Loucy (cell line): ENCODE measurements around the gene ZNF276.
"Not testable (repeated sequence)": the region's sequence is repeated elsewhere in the genome, so short reads cannot be mapped to it uniquely, and the experiment has no call there.

Source experiments
- H2AFZ ChIP-seq: fragments of 200-600 bp; sonication (generic); 2 replicates; pipeline ENCODE4 v1.6.0; 2016; ENCODE audit warnings: antibody characterized with exemption, mild to moderate bottlenecking, low read length, moderate library complexity
- H3F3A ChIP-seq: fragments of 200-600 bp; 2 replicates; pipeline ENCODE4 v1.6.0; 2016; ENCODE audit warnings: antibody characterized with exemption, low read depth, mild to moderate bottlenecking
- H3K27me3 ChIP-seq: fragments of 200-600 bp; sonication (generic); 2 replicates; pipeline ENCODE4 v1.6.1; 2014; ENCODE audit warnings: low read length, mild to moderate bottlenecking; ENCODE audit not compliant: insufficient read depth, poor library complexity, severe bottlenecking
- H3K36me3 ChIP-seq: fragments of 200-600 bp; sonication (generic); 2 replicates; pipeline ENCODE4 v1.6.1; 2016; ENCODE audit warnings: low read length; ENCODE audit not compliant: insufficient read depth
- H3K4me1 ChIP-seq: fragments of 200-600 bp; sonication (generic); 2 replicates; pipeline ENCODE4 v1.5.1; 2014; ENCODE audit warnings: low read length, mild to moderate bottlenecking; ENCODE audit not compliant: insufficient read depth, poor library complexity, severe bottlenecking
- H3K4me2 ChIP-seq: fragments of 200-600 bp; sonication (generic); 2 replicates; pipeline ENCODE4 v1.6.0; 2014; ENCODE audit warnings: antibody characterized with exemption, low read length, low read depth, mild to moderate bottlenecking; ENCODE audit not compliant: poor library complexity, severe bottlenecking
- H3K4me3 ChIP-seq: fragments of 200-600 bp; sonication (generic); 2 replicates; pipeline ENCODE4 v1.5.1; 2014; ENCODE audit warnings: low read length, mild to moderate bottlenecking, mixed read lengths; ENCODE audit not compliant: poor library complexity, severe bottlenecking
- H3K79me2 ChIP-seq: fragments of 200-600 bp; sonication (generic); 2 replicates; pipeline ENCODE4 v1.6.1; 2014; ENCODE audit warnings: low read length; ENCODE audit not compliant: insufficient read depth
- H3K9ac ChIP-seq: fragments of 200-600 bp; sonication (generic); 2 replicates; pipeline ENCODE4 v1.6.0; 2014; ENCODE audit warnings: mild to moderate bottlenecking, low read depth, low read length, moderate library complexity; ENCODE audit not compliant: poor library complexity, severe bottlenecking
- H3K9me2 ChIP-seq: fragments of 200-600 bp; sonication (generic); replicated peaks from 2 replicates; pipeline ENCODE4 v1.6.1; 2016; ENCODE audit warnings: low read depth, low read length, mixed read lengths
- H3K9me3 ChIP-seq: fragments of 200-600 bp; sonication (generic); 2 replicates; pipeline ENCODE4 v1.6.1; 2014; ENCODE audit warnings: mild to moderate bottlenecking, antibody characterized with exemption, low read length, low read depth; ENCODE audit not compliant: insufficient read depth
- H4K20me1 ChIP-seq: fragments of 200-600 bp; sonication (generic); 2 replicates; pipeline ENCODE4 v1.6.0; 2014; ENCODE audit warnings: antibody characterized with exemption, low read length, mild to moderate bottlenecking; ENCODE audit not compliant: insufficient read depth, poor library complexity, severe bottlenecking
- CTCF ChIP-seq: fragments of 200-600 bp; sonication (generic); conservative IDR thresholded peaks from 2 replicates; pipeline ENCODE4 v1.5.1; 2014; ENCODE audit warnings: mild to moderate bottlenecking, antibody characterized with exemption, low read length
- EZH2phosphoT487 ChIP-seq: fragments of 200-600 bp; IDR thresholded peaks from 2 replicates; pipeline ENCODE4 v1.6.1; 2018; ENCODE audit warnings: antibody characterized with exemption, mild to moderate bottlenecking, moderate library complexity, borderline replicate concordance

Gene ZNF276

GRCh38 chr16:89697161-89697615, 24.1 kb upstream of the ZNF276 start:
- Histone ChIP-seq H3F3A (no peaks in the 10 kb centered on the region), H3K4me1 (peaks cover 15% of the 10 kb centered on the region), H3K36me3 (no peaks in the 10 kb centered on the region), H3K9ac (no peak overlapping the region), H2AFZ (no peak overlapping the region), H4K20me1 (no peaks in the 10 kb centered on the region), H3K79me2 (no peaks in the 10 kb centered on the region), H3K9me3 (no peaks in the 10 kb centered on the region), H3K4me3 (no peak overlapping the region), H3K27me3 (no peaks in the 10 kb centered on the region), H3K9me2 (no peaks in the 10 kb centered on the region), H3K4me2 (peak overlapping the region; percentile 40)
- TF ChIP-seq EZH2phosphoT487 (no peak), CTCF (no peak)

- Histone ChIP-seq H3K79me2 (no peaks in the 10 kb centered on the region), H3K9me3 (no peaks in the 10 kb centered on the region), H3K36me3 (no peaks in the 10 kb centered on the region), H3F3A (no peaks in the 10 kb centered on the region), H3K4me2 (no peak overlapping the region), H3K4me1 (peaks cover 16% of the 10 kb centered on the region), H2AFZ (no peak overlapping the region), H3K27me3 (no peaks in the 10 kb centered on the region), H3K4me3 (no peak overlapping the region), H4K20me1 (no peaks in the 10 kb centered on the region), H3K9me2 (no peaks in the 10 kb centered on the region), H3K9ac (no peak overlapping the region)
- no peak for TF ChIP-seq CTCF
- no peak for TF ChIP-seq EZH2phosphoT487
These were observed 23.6 kb upstream of the ZNF276 start for GRCh38 chr16:89697616-89698331.

GRCh38 chr16:89698717-89699116, 22.6 kb upstream of the ZNF276 start:
- peaks cover 16% of the 10 kb centered on the region for H3K4me1 ChIP-seq
- not testable (repeated sequence) for H3F3A ChIP-seq, H3K4me3 ChIP-seq, H3K27me3 ChIP-seq, H3K9ac ChIP-seq, H3K79me2 ChIP-seq, H4K20me1 ChIP-seq, H3K9me2 ChIP-seq, H2AFZ ChIP-seq, H3K9me3 ChIP-seq, H3K36me3 ChIP-seq, H3K4me2 ChIP-seq

DNA sequence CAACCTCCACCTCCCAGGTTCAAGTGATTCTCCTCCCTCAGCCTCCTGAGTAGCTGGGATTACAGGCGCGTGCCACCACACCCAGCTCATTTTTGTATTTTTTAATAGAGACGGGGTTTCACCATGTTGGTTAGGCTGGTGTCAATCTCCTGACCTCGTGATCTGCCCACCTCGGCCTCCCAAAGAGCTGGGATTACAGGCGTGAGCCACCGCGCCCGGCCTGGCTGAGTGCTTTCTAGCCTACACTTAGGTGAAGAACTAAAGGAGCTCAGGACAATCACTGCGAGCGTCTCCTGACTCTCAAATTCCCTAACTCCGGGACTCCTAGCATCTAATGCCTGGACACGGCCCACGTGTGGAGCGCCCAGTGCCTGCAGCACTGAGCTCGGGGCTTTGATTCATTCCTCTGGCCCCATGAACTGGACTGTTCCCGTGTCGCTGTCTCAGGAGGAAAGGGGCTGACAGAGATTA, 21.7 kb upstream of the ZNF276 start:
- H4K20me1 ChIP-seq, H3F3A ChIP-seq, H3K9me2 ChIP-seq, H2AFZ ChIP-seq, H3K4me3 ChIP-seq, H3K9me3 ChIP-seq, H3K36me3 ChIP-seq, H3K79me2 ChIP-seq, H3K27me3 ChIP-seq, H3K9ac ChIP-seq: not testable (repeated sequence)
- Histone ChIP-seq H3K4me1 (peaks cover 16% of the 10 kb centered on the region), H3K4me2 (peak overlapping the region; percentile 69)
